Measurements from ENCODE around the gene CCNI2.
"Not testable (repeated sequence)": the region's sequence is repeated elsewhere in the genome, so short reads cannot be mapped to it uniquely, and the experiment has no call there.

CCNI2 gene

DNA sequence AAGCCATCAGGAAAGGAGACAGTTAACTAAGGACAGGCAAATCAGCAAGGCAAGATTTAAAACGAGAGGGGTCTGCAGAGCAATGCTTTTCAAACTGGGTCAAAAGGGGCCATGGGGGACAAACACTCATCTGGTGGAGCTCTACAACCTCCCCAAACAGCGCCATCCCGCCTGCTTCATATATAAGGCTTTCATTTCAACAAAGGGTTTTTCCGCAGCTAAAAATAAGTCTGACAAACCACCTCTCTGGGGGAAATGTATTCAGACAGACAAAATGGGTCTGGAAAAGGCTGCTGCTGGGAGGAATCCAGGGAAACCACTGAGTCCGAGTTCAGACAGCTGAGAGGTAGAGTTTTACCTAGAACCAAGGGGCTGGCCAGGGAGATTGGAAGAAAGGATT lies 38.1 kb downstream of the CCNI2 start:
- no peak for DNase-seq

DNA sequence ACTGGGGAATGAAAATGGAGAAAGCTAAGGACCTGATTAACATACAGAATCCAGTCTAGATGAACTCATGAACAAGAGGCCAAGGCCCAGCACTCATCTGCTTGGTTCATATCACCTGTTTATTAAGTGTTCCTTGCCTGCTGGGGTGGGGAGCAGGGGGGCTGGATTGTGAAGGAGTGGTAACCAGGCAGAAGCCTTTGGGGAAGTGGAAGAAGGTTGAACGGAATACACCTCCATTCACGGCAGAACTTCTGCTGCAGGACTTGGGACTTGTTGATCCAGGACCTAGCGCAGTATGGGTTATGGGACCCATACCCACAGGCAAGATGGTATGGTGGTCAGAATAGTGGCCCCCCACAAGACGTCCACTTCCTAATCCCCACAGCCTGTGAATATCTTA lies 38.6 kb downstream of the CCNI2 start:
- no peak for DNase-seq

DNA sequence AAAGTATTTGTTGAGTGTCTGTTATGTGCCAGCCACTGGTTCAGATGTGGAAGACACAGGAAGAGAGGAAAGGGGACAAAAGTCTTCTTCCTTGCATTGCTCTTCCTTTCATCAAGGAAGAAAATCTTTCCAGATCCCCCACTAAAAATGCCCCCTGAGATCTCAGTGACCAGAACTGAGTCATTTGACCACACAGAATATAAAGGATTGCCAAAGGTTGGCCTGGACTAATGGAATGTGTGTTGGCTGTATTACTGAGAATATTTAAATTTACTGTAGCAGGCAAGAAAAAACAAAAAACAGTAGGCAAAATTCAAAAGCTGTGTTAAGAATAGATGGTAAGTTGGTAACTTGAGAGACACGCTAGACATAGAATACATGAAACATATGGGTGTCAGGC lies 39.9 kb downstream of the CCNI2 start:
- no peak for DNase-seq

DNA sequence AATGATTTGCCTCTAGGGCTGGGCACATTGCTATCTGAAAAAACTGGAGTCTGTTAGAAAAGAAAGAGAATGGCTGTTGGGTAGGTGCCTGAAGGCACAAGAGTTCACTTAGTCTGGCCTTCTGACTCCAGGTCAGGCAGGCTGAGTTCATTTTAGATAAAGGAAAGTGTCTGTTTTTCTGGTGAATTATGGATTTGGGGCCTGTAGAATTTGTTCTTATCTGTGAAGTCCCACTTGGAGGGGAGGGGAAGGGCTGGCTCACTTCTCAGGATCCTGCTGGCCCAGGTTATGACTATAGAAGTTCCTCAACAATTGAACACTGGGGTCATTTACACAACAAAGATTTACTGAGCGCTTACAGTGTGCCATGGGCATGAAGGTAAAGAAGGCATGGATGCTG lies 41.3 kb downstream of the CCNI2 start:
- DNase-seq: peak; percentile 56

DNA sequence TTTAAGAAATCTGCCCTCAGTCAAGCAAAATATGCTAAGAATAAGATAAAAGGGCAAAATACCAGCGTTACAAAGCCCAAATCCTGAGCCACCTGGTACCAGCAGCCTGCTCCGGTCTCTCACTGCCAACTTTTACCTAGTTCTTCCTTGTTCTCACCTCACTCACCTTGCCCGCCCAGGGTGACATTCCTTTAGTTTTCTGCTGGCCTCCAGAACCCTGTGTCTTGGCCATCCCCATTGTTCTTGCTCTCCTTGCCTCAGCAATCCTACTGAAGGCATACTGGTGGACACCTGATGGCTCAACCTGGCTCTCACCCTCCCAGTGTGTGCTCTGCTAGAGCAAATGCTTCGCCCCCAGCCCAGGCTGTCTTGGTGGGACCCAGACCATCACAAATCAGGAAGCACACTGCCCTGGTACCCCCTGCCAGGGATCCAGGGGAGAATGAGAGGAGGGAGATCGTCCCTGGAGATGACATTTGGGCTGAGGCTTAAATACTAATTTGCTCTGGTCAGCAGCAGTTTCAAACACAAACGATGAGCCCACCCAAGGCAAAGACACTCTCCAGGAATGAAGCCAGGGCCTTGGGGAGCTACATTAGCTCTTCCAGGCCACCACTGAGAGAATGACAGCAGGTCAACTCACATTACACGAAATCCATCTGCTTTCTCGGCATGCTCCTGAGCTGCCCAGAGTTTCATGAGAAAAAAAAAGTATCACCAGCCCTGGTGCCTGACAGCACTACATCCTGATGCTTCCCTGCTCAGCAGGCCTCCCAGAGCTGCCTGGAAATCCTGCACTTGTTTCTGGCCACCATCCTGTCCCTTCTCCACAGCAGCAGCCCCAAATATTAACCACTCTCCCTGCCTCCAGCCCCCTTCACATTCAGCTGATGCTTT lies 42.0 kb downstream of the CCNI2 start:
- DNase-seq: no peak

DNA sequence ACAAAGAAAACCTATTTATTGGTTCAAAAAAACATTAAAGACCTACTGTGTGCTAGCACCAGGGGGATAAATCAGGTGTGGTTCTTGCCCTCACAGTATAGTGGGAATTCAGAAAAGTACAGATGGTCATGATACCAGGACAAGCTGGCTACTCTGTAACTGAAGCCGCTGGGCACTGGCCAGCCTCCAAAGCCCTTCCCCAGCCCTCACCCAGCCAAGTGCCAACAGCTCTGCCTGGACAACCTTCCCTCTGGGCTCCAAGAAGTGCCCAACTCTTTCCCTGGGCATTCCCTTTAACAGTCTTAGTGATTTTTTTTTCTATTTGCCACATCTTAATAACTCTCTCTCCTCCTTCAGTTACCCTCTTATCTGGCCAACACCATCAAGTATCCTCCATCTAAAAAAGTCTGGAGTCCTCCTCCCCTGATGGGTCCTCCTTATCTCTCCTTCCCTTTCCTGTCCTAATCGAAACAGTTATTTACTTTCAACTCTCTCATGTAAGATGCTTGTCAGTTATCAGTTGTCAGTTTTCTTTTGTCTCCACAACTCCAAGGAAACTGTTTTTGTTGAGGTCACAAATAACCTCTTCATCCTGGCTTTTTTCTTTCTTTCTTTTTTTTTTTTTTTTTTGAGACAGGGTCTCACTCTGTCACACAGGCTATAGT lies 43.1 kb downstream of the CCNI2 start:
- DNase-seq: peak; percentile 58

DNA sequence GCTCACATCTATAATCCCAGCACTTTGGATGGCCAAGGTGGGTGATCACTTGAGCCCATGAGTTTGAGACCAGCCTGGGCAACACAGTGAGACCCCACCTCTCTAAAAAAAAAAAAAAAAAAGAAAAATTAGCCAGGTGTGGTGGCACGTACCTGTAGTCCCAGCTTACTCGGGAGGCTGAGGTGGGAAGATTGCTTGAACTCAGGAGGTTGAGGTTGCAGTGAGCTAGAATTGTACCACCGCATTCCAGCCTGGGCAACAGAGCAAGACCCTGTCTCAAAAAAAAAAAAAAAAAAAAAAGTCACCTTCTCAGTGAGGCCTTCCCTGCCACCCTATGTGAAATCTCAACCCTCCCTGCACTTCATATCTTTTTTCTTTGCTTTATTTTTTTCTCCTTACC lies 43.8 kb downstream of the CCNI2 start:
- DNase-seq: no peak

DNA sequence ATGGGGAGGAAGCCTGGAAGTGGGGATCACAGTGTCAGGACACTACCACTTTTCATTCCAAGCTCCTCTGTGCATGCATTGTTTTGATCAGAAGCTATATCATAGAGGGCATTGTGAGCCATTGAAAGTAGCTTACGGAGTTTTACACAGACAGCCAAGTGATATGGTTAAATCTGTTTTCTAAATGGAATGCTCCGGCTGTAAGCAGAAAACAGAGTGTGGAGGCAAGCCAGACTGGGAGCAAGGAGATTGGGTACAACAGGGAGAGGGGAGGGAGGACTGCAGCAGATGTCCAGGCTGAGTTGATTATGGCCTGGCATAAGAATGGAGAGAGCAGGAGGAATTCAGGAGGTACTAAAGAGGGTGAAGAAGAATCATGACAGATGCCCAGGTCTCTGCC lies 50.4 kb downstream of the CCNI2 start:
- DNase-seq: no peak

DNA sequence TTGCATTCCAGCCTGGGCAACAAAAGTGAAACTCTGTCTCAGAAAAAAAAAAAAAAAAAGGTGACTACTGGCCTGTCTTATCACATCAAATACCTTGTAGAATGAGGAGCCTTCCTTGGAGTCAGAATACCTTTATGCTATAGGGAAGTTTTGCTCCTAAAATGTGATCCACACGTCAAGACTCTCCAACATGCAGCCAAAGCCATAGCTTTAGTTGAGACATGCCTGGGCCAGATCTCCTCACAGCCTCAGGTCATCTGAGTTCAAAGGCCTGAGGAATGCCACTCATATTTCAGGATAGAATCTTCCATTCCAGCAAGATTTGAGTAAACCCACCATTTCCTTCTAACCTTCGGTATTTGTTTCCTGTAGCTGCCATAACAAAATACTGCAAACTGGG lies 52.2 kb downstream of the CCNI2 start:
- DNase-seq: no peak

DNA sequence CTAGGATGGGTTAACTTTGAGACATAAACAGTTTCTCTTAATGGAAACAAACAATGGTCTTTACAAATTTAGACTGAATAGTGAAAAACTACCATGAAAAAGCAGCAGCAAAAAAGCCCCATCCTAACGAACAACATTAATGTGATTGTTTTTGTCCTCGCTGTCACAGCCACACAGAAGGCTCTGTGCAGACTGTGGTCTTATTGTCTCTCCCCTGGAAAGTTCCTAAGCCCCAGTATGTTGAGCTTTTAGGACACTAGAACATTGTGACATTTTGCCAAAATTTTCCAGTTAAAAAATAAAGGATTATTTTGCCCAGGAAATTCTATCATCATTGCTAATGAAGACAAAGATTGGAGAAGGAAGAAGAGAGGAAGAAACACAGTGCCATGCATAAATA lies 53.3 kb downstream of the CCNI2 start:
- no peak for DNase-seq

DNA sequence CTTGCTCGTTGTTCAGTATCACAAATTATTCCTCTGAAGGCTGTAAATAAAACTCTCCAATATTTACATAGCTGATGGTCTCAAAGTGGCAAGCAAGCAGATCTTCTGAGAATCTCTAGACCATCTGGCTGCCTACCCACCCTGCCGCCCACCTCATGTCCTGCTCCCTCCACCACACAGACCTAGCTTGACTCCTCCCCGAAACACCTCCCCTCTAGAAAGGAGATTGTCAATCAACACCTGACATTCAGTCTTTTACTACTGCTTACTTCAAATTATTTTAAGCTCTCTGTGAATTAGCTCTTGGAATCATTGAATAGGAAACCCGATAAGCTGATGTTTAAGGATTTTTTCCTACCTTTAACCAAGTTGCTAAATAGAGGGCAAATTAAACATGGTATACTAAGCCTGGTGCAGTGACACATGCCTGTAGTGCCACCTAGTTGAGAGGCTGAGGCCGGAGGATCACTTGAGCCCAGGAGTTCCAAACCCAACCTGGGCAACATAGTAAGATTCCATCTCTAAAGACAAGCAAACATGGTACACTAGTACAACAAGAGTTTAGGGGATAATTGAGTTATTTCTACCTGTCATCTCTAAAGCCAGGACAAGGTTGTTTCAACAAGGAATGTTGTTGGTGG lies 54.9 kb downstream of the CCNI2 start:
- DNase-seq: no peak

DNA sequence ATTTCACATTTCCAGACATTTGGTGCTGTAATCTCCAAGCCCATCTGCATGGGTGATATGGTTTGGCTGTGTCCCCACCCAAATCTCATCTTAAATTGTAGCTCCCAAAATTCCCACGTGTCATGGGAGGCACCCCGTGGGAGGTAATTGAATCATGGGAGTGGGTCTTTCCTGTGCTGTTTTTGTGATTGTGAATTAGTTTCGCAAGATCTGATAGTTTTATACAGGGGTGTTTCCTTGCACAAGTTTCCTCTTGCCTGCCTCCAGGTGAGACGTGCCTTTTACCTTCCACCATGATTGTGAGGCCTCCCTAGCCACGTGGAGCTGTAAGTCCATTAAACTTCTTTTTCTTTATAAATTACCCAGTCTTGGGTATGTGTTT lies 55.5 kb downstream of the CCNI2 start:
- DNase-seq: not testable (repeated sequence)
